ENCODE measurements around the gene STIM2.

STIM2 gene

GRCh38 chr4:27066591-27066990, 205.9 kb downstream of the STIM2 start:
- no peak for TF ChIP-seq CTCF (IDR thresholded peaks at IDR 0.05)
- DNase-seq (ENCODE audit: low spot score): no peak
- no peak overlapping the region for H3K27ac ChIP-seq
- no peak overlapping the region for H3K4me3 ChIP-seq

- no peak for DNase-seq (ENCODE audit: low spot score)
- Histone ChIP-seq H3K4me3 (no peak overlapping the region), H3K27ac (no peak overlapping the region)
- TF ChIP-seq CTCF (IDR thresholded peaks at IDR 0.05): no peak
Observed at GRCh38 chr4:27068151-27068867, 207.7 kb downstream of the STIM2 start.

Data from coronary artery (tissue), 2 donors.